Spleen (tissue), 7 donors: ENCODE measurements around the gene SPATA6.

Experiments
- CTCF ChIP-seq, 11 experiments: fragments of 200-600 bp in 7 of 11; fragments of 450-650 bp in 4 of 11; sonication (generic) in 4 of 11; IDR thresholded peaks in 8 of 11; conservative IDR thresholded peaks in 3 of 11; 1 replicate in 7 of 11; 2 replicates in 4 of 11; pipeline versions ENCODE4 v1.4.0 to v1.8.0; 2016 to 2021; ENCODE audit warnings: antibody characterized with exemption in 11 of 11, inconsistent platforms in 4 of 11, mild to moderate bottlenecking in 1 of 11
- POLR2A ChIP-seq, 3 donors: fragments of 450-650 bp; IDR thresholded peaks; one replicate each; pipeline ENCODE4 v1.5.1; 2017; ENCODE audit warnings: antibody characterized with exemption in 3 of 3, mild to moderate bottlenecking in 1 of 3
- POLR2AphosphoS5 ChIP-seq, 3 donors: sonication (generic); formaldehyde crosslinking; IDR thresholded peaks; one replicate each; pipeline ENCODE4 v1.5.1; 2017; ENCODE audit warnings: antibody characterized with exemption in 3 of 3
- donor health status: DM: no; HTN: no; CAD: no; lungs with moderate emphysema.
- donor health status: DM: no; HTN: no; CAD: no.
- donor health status: DM: no; HTN: no; CAD: no.

GRCh38 chr1:48462716-48463302 is 9.2 kb downstream of the SPATA6 start:
- TF ChIP-seq CTCF (IDR thresholded peaks at IDR 0.05 in 8 of 11, conservative IDR thresholded peaks at IDR 0.05 in 3 of 11) (no peak), POLR2A (IDR thresholded peaks at IDR 0.05) (no peak), POLR2AphosphoS5 (IDR thresholded peaks at IDR 0.05) (no peak)
